C4-2B (cell line): Measurements from ENCODE around the gene SNAI3.

ENCODE experiments used
- ZFX ChIP-seq: fragments of 450-650 bp; IDR thresholded peaks from 2 replicates; pipeline ENCODE4 v1.6.1; 2017
- TF ChIP-seq, protein P1 (sequence below): fragments of 450-650 bp; conservative IDR thresholded peaks from 2 replicates; pipeline ENCODE4 v1.5.1; 2017; ENCODE audit warnings: mild to moderate bottlenecking

DNA sequence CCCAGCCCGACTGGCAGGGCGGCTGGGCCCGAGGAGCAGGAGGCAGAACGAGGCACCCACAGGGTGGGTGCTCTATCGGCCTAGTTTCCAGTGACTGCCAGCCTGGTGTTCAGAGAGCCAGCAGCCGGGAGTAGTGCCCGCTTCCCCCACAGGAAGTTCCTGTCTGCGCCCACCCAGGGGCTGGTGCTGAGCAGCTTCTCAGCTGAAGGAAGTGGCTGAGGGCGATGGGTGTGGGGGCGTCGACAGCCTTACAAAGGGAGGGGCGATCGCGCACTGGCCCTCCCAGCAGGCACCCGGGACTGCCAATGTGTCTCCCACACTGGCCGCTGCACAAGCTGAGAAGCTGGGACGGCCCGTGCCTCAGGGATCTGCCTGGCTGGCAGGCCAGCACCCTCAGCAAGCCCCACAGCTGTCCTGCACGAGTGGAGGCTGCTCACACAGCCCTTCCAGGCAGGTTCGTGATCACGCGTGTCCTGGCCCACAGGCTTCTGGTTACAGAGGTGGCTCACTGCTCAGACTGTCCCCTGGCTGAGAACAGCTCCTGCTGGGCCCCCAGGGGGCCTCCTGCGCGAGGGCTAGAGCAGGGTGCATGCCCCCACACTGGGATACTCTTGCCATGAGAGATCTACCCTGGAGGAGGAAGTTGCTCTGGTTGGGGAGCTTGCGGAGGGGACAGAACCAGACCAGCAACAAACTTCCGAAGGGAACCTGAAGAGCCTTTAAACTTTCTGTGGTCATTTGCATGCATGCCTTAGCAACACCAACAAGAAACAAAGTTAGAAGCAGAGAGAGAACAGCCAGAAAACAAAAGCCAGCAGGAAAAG, 17.4 kb upstream of the SNAI3 start:
- TF ChIP-seq, protein P1, sequence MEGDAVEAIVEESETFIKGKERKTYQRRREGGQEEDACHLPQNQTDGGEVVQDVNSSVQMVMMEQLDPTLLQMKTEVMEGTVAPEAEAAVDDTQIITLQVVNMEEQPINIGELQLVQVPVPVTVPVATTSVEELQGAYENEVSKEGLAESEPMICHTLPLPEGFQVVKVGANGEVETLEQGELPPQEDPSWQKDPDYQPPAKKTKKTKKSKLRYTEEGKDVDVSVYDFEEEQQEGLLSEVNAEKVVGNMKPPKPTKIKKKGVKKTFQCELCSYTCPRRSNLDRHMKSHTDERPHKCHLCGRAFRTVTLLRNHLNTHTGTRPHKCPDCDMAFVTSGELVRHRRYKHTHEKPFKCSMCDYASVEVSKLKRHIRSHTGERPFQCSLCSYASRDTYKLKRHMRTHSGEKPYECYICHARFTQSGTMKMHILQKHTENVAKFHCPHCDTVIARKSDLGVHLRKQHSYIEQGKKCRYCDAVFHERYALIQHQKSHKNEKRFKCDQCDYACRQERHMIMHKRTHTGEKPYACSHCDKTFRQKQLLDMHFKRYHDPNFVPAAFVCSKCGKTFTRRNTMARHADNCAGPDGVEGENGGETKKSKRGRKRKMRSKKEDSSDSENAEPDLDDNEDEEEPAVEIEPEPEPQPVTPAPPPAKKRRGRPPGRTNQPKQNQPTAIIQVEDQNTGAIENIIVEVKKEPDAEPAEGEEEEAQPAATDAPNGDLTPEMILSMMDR = no peak
- no peak for TF ChIP-seq ZFX
